HG03342 (cell line): ENCODE data around the gene DBT.
"Not testable (repeated sequence)": the region's sequence is repeated elsewhere in the genome, so short reads cannot be mapped to it uniquely, and the experiment has no call there.

ENCODE experiments used
- ATAC-seq: cut with Tn5 transposase; IDR thresholded peaks from one replicate; pipeline ENCODE4 v1.9.1; 2021; ENCODE audit warnings: mild to moderate bottlenecking, moderate library complexity; ENCODE audit not compliant: unreplicated experiment

Gene DBT

GRCh38 chr1:100202703-100203102 is 46.9 kb downstream of the DBT start:
- ATAC-seq, result not testable (repeated sequence)

DNA sequence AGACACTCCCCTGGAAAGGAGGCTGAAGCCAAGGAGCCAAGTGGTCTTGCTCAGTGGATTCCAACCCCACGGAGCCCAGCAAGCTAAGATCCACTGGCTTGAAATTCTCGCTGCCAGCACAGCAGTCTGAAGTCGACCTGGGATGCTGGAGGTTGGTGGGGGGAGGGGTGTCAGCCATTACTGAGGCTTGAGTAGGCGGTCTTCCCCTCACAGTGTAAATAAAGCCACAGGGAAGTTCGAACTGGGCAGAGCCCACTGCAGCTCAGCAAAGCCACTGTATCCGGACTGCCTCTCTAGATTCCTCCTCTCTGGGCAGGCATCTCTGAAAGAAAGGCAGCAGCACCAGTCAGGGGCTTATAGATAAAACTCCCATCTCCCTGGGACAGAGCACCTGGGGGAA is 49.6 kb downstream of the DBT start:
- ATAC-seq, result not testable (repeated sequence)

DNA sequence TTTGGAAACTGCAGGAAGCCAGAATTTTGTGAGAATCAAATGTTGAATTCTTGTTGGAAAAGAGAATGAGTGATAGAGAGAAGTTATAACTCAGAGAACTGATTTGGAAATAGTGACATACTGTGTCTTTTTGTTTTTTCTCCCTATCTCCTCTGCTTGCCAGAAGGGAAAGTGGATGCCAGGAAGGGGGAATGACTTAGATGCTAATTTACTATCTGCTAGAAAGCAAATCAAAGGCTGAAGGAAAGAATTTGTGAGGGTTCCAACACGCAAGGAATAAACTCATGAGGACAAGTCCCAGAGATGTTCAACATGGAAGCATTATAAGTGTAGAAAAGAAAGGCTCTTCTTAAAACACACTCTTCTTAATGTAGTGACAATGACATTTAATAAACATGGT is 51.0 kb downstream of the DBT start:
- no peak for ATAC-seq

- ATAC-seq, result peak; percentile 41
Observed at GRCh38 chr1:100188617-100189016, 61.0 kb downstream of the DBT start.

GRCh38 chr1:100187912-100188311 is 61.7 kb downstream of the DBT start:
- no peak for ATAC-seq

- ATAC-seq, result peak; percentile 89
Observed at GRCh38 chr1:100184536-100184935, 65.1 kb downstream of the DBT start.

- no peak for ATAC-seq
Observed at GRCh38 chr1:100183370-100183769, 66.3 kb downstream of the DBT start.

DNA sequence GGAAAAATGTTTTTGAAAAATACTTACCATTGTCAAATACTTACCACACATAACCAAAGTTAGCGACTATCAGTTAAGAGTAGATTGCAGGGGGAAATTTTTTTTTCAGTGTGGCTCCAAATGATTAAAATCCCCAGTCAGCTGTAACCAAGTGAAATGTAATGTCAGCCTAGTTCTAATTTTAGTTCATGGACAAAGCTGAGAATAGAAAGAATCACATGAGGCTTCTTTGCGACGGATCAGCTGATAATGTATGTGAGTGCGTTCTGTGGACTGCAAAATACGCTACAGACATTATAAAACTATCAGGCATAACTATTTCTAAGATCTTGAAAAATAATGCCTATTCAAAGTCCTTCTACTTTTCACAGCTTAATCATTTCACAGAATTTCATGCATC is 71.5 kb downstream of the DBT start, which contains the start of gene LRRC39:
Gene LRRC39, minus strand, starts transcription at position 166 of the 400 bp plus-strand sequence. CDS start 9,740 bp downstream, outside the sequence.
- ATAC-seq, result no peak

GRCh38 chr1:100177295-100178041 is 72.2 kb downstream of the DBT start:
- no peak for ATAC-seq

- ATAC-seq, result no peak
Observed at GRCh38 chr1:100168051-100168450, 81.6 kb downstream of the DBT start.

GRCh38 chr1:100164702-100165101 is 84.9 kb downstream of the DBT start:
- ATAC-seq, result no peak

DNA sequence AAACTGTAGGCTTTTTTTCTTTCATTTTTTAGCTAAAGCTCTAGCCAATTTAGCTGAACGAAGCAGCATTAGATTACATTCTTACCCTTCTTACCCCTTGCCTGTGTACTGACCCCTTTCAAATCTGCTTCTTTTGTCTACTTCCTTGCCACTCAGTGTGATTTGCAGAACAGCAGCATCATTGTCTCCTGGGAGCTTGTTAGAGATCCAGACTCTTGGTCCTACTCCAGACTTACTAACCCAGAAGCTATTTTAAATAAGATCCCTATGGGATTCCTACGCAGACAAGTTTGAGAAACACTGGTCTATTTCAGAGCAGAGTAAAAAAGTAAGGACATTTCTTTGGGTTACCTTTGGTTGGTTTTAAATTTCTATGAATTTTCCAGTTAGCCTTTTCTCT is 85.4 kb downstream of the DBT start:
- no peak for ATAC-seq

- ATAC-seq, result no peak
Observed at GRCh38 chr1:100162881-100163280, 86.8 kb downstream of the DBT start.

GRCh38 chr1:100152271-100152670 is 97.4 kb downstream of the DBT start:
- peak; percentile 83 for ATAC-seq

GRCh38 chr1:100151679-100152078 is 98.0 kb downstream of the DBT start:
- no peak for ATAC-seq

- ATAC-seq, result no peak
Observed at GRCh38 chr1:100147875-100148274, 101.8 kb downstream of the DBT start.

GRCh38 chr1:100146958-100147357 is 102.7 kb downstream of the DBT start:
- no peak for ATAC-seq

DNA sequence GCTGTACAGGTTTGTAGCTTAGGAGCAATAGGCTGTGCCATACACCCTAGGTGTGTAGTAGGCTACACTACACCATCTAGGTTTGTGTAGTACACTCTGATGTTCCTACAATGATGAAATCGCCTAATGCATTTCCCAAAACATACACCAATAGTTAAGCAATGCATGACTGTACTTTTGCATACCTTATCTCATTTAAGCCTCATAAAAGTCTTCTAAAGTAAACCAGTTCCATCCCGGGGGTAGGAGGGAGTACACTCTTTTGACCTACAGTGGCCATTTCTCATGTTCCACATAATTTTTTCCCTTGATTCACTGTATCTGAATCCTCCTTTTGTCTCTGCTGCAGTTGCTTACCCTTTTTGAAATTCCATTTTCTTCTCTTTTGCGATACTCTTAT is 104.5 kb downstream of the DBT start:
- ATAC-seq, result no peak

DNA sequence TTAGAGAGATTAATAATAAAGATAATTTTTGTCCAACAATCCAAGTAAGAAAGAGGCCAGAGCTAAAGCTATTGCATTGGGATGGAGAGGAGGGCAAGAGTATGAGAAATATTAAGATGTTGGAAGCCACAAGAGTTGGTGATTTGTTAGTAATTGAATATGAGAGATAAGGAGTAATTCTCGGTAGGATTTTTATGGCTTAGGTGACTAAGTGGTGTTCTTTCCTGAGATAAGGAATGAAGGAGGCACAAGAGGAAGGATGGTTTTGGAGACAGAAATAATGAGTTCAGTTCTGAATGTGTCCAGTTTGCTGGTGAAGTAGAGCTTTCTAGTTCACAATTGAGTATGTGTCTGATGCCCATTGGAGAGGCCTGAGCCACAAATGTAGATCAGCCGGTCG is 107.3 kb downstream of the DBT start:
- ATAC-seq, result no peak

GRCh38 chr1:100141192-100141591 is 108.4 kb downstream of the DBT start:
- no peak for ATAC-seq

DNA sequence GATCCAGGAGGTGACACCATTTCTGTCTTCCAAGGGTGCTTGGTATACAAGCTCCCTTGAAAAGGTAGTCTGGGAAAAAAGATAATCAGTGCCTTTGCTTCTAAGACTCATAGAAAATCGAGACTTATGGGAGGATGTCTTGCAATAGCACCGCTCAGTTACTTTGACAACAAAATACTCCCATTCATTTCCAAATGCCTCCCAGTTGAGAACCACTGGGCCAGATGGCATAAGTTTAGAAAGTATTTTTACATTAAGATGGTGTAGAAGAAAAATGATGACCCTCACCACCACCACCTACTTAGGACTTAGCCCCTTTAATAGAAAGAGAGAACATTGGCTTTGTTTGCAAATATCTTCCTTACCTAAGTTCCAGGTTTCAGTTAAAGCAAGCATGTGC is 112.0 kb downstream of the DBT start:
- no peak for ATAC-seq
